Measurements from ENCODE around the gene ACMSD.

Gene ACMSD

GRCh38 chr2:134858245-134858644, 19.8 kb downstream of the ACMSD start:
- TF ChIP-seq, protein P1, sequence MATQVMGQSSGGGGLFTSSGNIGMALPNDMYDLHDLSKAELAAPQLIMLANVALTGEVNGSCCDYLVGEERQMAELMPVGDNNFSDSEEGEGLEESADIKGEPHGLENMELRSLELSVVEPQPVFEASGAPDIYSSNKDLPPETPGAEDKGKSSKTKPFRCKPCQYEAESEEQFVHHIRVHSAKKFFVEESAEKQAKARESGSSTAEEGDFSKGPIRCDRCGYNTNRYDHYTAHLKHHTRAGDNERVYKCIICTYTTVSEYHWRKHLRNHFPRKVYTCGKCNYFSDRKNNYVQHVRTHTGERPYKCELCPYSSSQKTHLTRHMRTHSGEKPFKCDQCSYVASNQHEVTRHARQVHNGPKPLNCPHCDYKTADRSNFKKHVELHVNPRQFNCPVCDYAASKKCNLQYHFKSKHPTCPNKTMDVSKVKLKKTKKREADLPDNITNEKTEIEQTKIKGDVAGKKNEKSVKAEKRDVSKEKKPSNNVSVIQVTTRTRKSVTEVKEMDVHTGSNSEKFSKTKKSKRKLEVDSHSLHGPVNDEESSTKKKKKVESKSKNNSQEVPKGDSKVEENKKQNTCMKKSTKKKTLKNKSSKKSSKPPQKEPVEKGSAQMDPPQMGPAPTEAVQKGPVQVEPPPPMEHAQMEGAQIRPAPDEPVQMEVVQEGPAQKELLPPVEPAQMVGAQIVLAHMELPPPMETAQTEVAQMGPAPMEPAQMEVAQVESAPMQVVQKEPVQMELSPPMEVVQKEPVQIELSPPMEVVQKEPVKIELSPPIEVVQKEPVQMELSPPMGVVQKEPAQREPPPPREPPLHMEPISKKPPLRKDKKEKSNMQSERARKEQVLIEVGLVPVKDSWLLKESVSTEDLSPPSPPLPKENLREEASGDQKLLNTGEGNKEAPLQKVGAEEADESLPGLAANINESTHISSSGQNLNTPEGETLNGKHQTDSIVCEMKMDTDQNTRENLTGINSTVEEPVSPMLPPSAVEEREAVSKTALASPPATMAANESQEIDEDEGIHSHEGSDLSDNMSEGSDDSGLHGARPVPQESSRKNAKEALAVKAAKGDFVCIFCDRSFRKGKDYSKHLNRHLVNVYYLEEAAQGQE (IDR thresholded peaks at IDR 0.05; ENCODE audit: insufficient read depth in 1 of 2, low read depth in 2 of 2, low read length in 2 of 2): no peak
- TF ChIP-seq FOXP2 (optimal IDR thresholded peaks at IDR 0.05; ENCODE audit: borderline replicate concordance, extremely low read depth, extremely low read length, insufficient read depth) (no peak), POLR2AphosphoS5 (IDR thresholded peaks at IDR 0.05; ENCODE audit: low read depth, low read length) (no peak), SIN3A (IDR thresholded peaks at IDR 0.05; ENCODE audit: borderline replicate concordance, insufficient read depth, low read length) (no peak), TAF1 (IDR thresholded peaks at IDR 0.05; ENCODE audit: borderline replicate concordance, insufficient read depth, low read length) (no peak)

GRCh38 chr2:134861173-134861572, 22.8 kb downstream of the ACMSD start:
- TF ChIP-seq, protein P1 (IDR thresholded peaks at IDR 0.05; ENCODE audit: insufficient read depth in 1 of 2, low read depth in 2 of 2, low read length in 2 of 2): no peak
- TF ChIP-seq SIN3A (IDR thresholded peaks at IDR 0.05; ENCODE audit: borderline replicate concordance, insufficient read depth, low read length) (no peak), FOXP2 (optimal IDR thresholded peaks at IDR 0.05; ENCODE audit: borderline replicate concordance, extremely low read depth, extremely low read length, insufficient read depth) (no peak), POLR2AphosphoS5 (IDR thresholded peaks at IDR 0.05; ENCODE audit: low read depth, low read length) (no peak), TAF1 (IDR thresholded peaks at IDR 0.05; ENCODE audit: borderline replicate concordance, insufficient read depth, low read length) (no peak)

- TF ChIP-seq SIN3A (IDR thresholded peaks at IDR 0.05; ENCODE audit: borderline replicate concordance, insufficient read depth, low read length) (no peak), TAF1 (IDR thresholded peaks at IDR 0.05; ENCODE audit: borderline replicate concordance, insufficient read depth, low read length) (no peak), POLR2AphosphoS5 (IDR thresholded peaks at IDR 0.05; ENCODE audit: low read depth, low read length) (no peak), FOXP2 (optimal IDR thresholded peaks at IDR 0.05; ENCODE audit: borderline replicate concordance, extremely low read depth, extremely low read length, insufficient read depth) (no peak)
- TF ChIP-seq, protein P1 (IDR thresholded peaks at IDR 0.05; ENCODE audit: insufficient read depth in 1 of 2, low read depth in 2 of 2, low read length in 2 of 2): no peak
Observed at GRCh38 chr2:134862069-134862468, 23.7 kb downstream of the ACMSD start.

- TF ChIP-seq FOXP2 (optimal IDR thresholded peaks at IDR 0.05; ENCODE audit: borderline replicate concordance, extremely low read depth, extremely low read length, insufficient read depth): no peak
Observed at GRCh38 chr2:134862674-134863073, 24.3 kb downstream of the ACMSD start.

DNA sequence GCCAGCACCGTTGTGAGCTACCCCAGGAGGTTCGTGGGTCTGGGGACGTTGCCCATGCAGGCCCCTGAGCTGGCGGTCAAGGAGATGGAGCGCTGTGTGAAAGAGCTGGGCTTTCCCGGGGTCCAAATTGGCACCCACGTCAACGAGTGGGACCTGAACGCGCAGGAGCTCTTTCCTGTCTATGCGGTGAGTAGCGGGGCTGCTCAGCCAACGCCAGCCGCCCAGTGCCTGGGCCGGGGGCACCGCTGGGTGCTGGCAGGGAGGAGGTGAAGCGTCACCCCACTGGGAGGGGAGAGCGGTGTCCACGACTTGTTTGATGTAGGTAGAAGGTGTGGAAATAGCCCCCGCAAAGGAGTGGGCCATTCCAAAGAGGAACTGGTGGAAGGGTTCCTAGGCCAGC, 25.0 kb downstream of the ACMSD start:
- TF ChIP-seq POLR2AphosphoS5 (IDR thresholded peaks at IDR 0.05; ENCODE audit: low read depth, low read length) (no peak), SIN3A (IDR thresholded peaks at IDR 0.05; ENCODE audit: borderline replicate concordance, insufficient read depth, low read length) (no peak), FOXP2 (optimal IDR thresholded peaks at IDR 0.05; ENCODE audit: borderline replicate concordance, extremely low read depth, extremely low read length, insufficient read depth) (no peak), TAF1 (IDR thresholded peaks at IDR 0.05; ENCODE audit: borderline replicate concordance, insufficient read depth, low read length) (no peak)
- TF ChIP-seq, protein P1 (IDR thresholded peaks at IDR 0.05; ENCODE audit: insufficient read depth in 1 of 2, low read depth in 2 of 2, low read length in 2 of 2): no peak

Measured in PFSK-1 (cell line).